Measurements from ENCODE around the gene C2orf49. TPM values are rescaled to one million over a fixed set of nuclear protein-coding genes. Genes with fewer than 3 reads are reported as not detected.

The C2orf49 gene
- total RNA-seq, 4 donors from 2014 or later = 16.9 to 29.1 (median 21.3) TPM

GRCh38 chr2:105301646-105302045, 35.7 kb upstream of the C2orf49 start:
- no peak for DNase-seq (ENCODE audit: low spot score in 2 of 2)
- intact Hi-C loops (cut with DNase I; ENCODE audit: low total_unique reads) = no loop called here
- TF ChIP-seq CTCF (IDR thresholded peaks at IDR 0.05) (no peak), POLR2A (IDR thresholded peaks at IDR 0.05) (no peak)
- no peak overlapping the region for H3K4me3 ChIP-seq (ENCODE audit: low read depth, poor library complexity, severe bottlenecking)
- 87 to 91% methylated on average over 3 of the region's 3 CpGs for WGBS, 2 donors

- intact Hi-C loops (cut with DNase I; ENCODE audit: low total_unique reads) = no loop called here
- TF ChIP-seq CTCF (IDR thresholded peaks at IDR 0.05) = no peak
- DNase-seq (ENCODE audit: low spot score in 2 of 2) = no peak
- 90 to 92% methylated on average over 7 of the region's 7 CpGs for WGBS, 2 donors
- no peak overlapping the region for H3K4me3 ChIP-seq (ENCODE audit: low read depth, poor library complexity, severe bottlenecking)
Observed at GRCh38 chr2:105307146-105307545, 30.2 kb upstream of the C2orf49 start.

- intact Hi-C loops (cut with DNase I; ENCODE audit: low total_unique reads) = no loop called here
- H3K4me3 ChIP-seq (ENCODE audit: low read depth, poor library complexity, severe bottlenecking) = no peak overlapping the region
- TF ChIP-seq CTCF (IDR thresholded peaks at IDR 0.05) (no peak), POLR2A (IDR thresholded peaks at IDR 0.05) (no peak)
- WGBS, 2 donors = 86 to 88% methylated on average over 19 of the region's 19 CpGs
- DNase-seq (ENCODE audit: low spot score in 2 of 2) = no peak
Observed at GRCh38 chr2:105307550-105307949, 29.8 kb upstream of the C2orf49 start.

- WGBS, 2 donors = 92 to 93% methylated on average over 17 of the region's 17 CpGs
- no peak for DNase-seq (ENCODE audit: low spot score in 2 of 2)
- no peak overlapping the region for H3K4me3 ChIP-seq (ENCODE audit: low read depth, poor library complexity, severe bottlenecking)
- no peak for TF ChIP-seq POLR2A (IDR thresholded peaks at IDR 0.05)
- no peak for TF ChIP-seq CTCF (IDR thresholded peaks at IDR 0.05)
- intact Hi-C loops (cut with DNase I; ENCODE audit: low total_unique reads) = no loop called here
Observed at GRCh38 chr2:105307962-105308361, 29.4 kb upstream of the C2orf49 start.

GRCh38 chr2:105308382-105309146, 28.8 kb upstream of the C2orf49 start:
- no peak for DNase-seq (ENCODE audit: low spot score in 2 of 2)
- H3K4me3 ChIP-seq (ENCODE audit: low read depth, poor library complexity, severe bottlenecking) = no peak overlapping the region
- TF ChIP-seq CTCF (IDR thresholded peaks at IDR 0.05) (no peak), POLR2A (IDR thresholded peaks at IDR 0.05) (no peak)
- intact Hi-C loops (cut with DNase I; ENCODE audit: low total_unique reads) = no loop called here
- WGBS, 2 donors = 92 to 93% methylated on average over 15 of the region's 15 CpGs

GRCh38 chr2:105309147-105309545, 28.2 kb upstream of the C2orf49 start:
- TF ChIP-seq CTCF (IDR thresholded peaks at IDR 0.05) (no peak), POLR2A (IDR thresholded peaks at IDR 0.05) (no peak)
- DNase-seq (ENCODE audit: low spot score in 2 of 2) = no peak
- no peak overlapping the region for H3K4me3 ChIP-seq (ENCODE audit: low read depth, poor library complexity, severe bottlenecking)
- 84 to 85% methylated on average over 4 of the region's 4 CpGs for WGBS, 2 donors
- intact Hi-C loops (cut with DNase I; ENCODE audit: low total_unique reads) = no loop called here
